Ishikawa (cell line): ENCODE data around the gene RAB43.

Experiments
- CEBPB ChIP-seq: IDR thresholded peaks from 2 replicates; pipeline ENCODE4 v1.6.1; 2012
- CREB1 ChIP-seq: IDR thresholded peaks from 2 replicates; pipeline ENCODE4 v1.6.1; 2012; ENCODE audit warnings: low read depth
- EGR1 ChIP-seq: IDR thresholded peaks from 2 replicates; pipeline ENCODE4 v1.6.1; 2012
- EP300 ChIP-seq: IDR thresholded peaks from 2 replicates; pipeline ENCODE4 v1.6.1; 2012; ENCODE audit warnings: borderline replicate concordance
- FOXM1 ChIP-seq: IDR thresholded peaks from 2 replicates; pipeline ENCODE4 v1.6.1; 2012; ENCODE audit warnings: low read depth, borderline replicate concordance
- MAX ChIP-seq: IDR thresholded peaks from 2 replicates; pipeline ENCODE4 v1.6.1; 2012
- NFIC ChIP-seq: IDR thresholded peaks from 2 replicates; pipeline ENCODE4 v1.6.1; 2012
- RAD21 ChIP-seq: IDR thresholded peaks from 2 replicates; pipeline ENCODE4 v1.6.1; 2012; ENCODE audit warnings: low read depth
- REST ChIP-seq: IDR thresholded peaks from 2 replicates; pipeline ENCODE4 v1.6.1; 2012; ENCODE audit warnings: low read depth, mild to moderate bottlenecking
- TAF1 ChIP-seq: IDR thresholded peaks from 2 replicates; pipeline ENCODE4 v1.6.1; 2012; ENCODE audit warnings: low read depth, mild to moderate bottlenecking
- TCF12 ChIP-seq: IDR thresholded peaks from 2 replicates; pipeline ENCODE4 v1.6.1; 2012; ENCODE audit warnings: low read depth
- TEAD4 ChIP-seq: IDR thresholded peaks from 2 replicates; pipeline ENCODE4 v1.6.1; 2012
- USF1 ChIP-seq: IDR thresholded peaks from 2 replicates; pipeline ENCODE4 v1.6.1; 2012
- YY1 ChIP-seq: IDR thresholded peaks from 2 replicates; pipeline ENCODE4 v1.6.1; 2012; ENCODE audit warnings: low read depth
- ZBTB7A ChIP-seq: IDR thresholded peaks from 2 replicates; pipeline ENCODE4 v1.6.1; 2012; ENCODE audit warnings: low read depth

Gene RAB43

GRCh38 chr3:129122412-129123011 is 908 bp upstream of the RAB43 start:
- no peak for TF ChIP-seq FOXM1
- TF ChIP-seq ZBTB7A, result peak; percentile 83

GRCh38 chr3:129121016-129121791 is 400 bp downstream of the RAB43 start:
- peak; percentile 33; the same call in 1 of the 2 replicates for TF ChIP-seq TAF1
- TF ChIP-seq REST, result no peak

- TF ChIP-seq ZBTB7A (peak; percentile 58), REST (no peak), CEBPB (no peak), NFIC (no peak), USF1 (no peak), MAX (peak; percentile 36; the same call in 1 of the 2 replicates), FOXM1 (no peak), CREB1 (no peak), YY1 (no peak), TCF12 (peak; percentile 37; the same call in 1 of the 2 replicates), RAD21 (0 out of 2 replicates have a peak, but pooled peaks have one; percentile 15), EP300 (0 out of 2 replicates have a peak, but pooled peaks have one; percentile 14), EGR1 (no peak), TAF1 (peak; percentile 41; the same call in 1 of the 2 replicates), TEAD4 (no peak)
Measured at GRCh38 chr3:129120254-129121004, 1.2 kb downstream of the RAB43 start.

GRCh38 chr3:129119365-129120100 is 2.1 kb downstream of the RAB43 start:
- TF ChIP-seq CEBPB (no peak), CREB1 (no peak), USF1 (no peak), REST (no peak), TCF12 (no peak), ZBTB7A (no peak), RAD21 (no peak), TEAD4 (no peak), YY1 (no peak), MAX (no peak), EP300 (no peak), EGR1 (no peak), TAF1 (no peak), FOXM1 (no peak)
